Tibial artery (tissue), 4 donors: ENCODE measurements around the gene MOSPD3.

Source experiments
- DNase-seq, 2 donors: peaks; one replicate each; pipeline ENCODE4 v3.0.0-alpha.2; 2019
- H3K27ac ChIP-seq, 2 donors: fragments of 200-600 bp; sonication (generic) in 1 of 2; 1 replicate in 1 of 2; 2 replicates in 1 of 2; pipeline ENCODE4 v1.5.1; 2018 to 2019; ENCODE audit warnings: mild to moderate bottlenecking in 1 of 2
- H3K27me3 ChIP-seq, 2 donors: fragments of 200-600 bp; sonication (generic) in 1 of 2; one replicate each; pipeline versions ENCODE4 v1.5.1 to v1.6.0; 2016 to 2019
- H3K36me3 ChIP-seq, 3 donors: fragments of 200-600 bp; sonication (generic) in 2 of 3; one replicate each; pipeline ENCODE4 v1.5.1; 2016 to 2019; ENCODE audit warnings: mild to moderate bottlenecking in 2 of 3
- H3K4me1 ChIP-seq, 4 donors: fragments of 200-600 bp; sonication (generic) in 2 of 4; 1 replicate in 3 of 4; 2 replicates in 1 of 4; pipeline ENCODE4 v1.5.1; 2016 to 2019
- H3K4me3 ChIP-seq, 2 donors: fragments of 200-600 bp; sonication (generic) in 1 of 2; 1 replicate in 1 of 2; 2 replicates in 1 of 2; pipeline ENCODE4 v1.5.1; 2018 to 2019; ENCODE audit warnings: mild to moderate bottlenecking in 2 of 2
- H3K9me3 ChIP-seq, 3 donors: fragments of 200-600 bp; sonication (generic) in 1 of 3; one replicate each; pipeline ENCODE4 v1.5.1; 2016 to 2019
- CTCF ChIP-seq, 2 experiments: fragments of 200-600 bp in 1 of 2; fragments of 450-650 bp in 1 of 2; IDR thresholded peaks; one replicate each; pipeline ENCODE4 v1.5.1; 2017 to 2019; ENCODE audit warnings: antibody characterized with exemption in 2 of 2, mild to moderate bottlenecking in 1 of 2, moderate library complexity in 1 of 2
- intact Hi-C: fragments of 100-400 bp; cut with DNase I; formaldehyde crosslinking; loops from one replicate; pipeline ENCODE4 v1.15.0; 2023; ENCODE audit warnings: low total_unique reads

MOSPD3 gene

DNA sequence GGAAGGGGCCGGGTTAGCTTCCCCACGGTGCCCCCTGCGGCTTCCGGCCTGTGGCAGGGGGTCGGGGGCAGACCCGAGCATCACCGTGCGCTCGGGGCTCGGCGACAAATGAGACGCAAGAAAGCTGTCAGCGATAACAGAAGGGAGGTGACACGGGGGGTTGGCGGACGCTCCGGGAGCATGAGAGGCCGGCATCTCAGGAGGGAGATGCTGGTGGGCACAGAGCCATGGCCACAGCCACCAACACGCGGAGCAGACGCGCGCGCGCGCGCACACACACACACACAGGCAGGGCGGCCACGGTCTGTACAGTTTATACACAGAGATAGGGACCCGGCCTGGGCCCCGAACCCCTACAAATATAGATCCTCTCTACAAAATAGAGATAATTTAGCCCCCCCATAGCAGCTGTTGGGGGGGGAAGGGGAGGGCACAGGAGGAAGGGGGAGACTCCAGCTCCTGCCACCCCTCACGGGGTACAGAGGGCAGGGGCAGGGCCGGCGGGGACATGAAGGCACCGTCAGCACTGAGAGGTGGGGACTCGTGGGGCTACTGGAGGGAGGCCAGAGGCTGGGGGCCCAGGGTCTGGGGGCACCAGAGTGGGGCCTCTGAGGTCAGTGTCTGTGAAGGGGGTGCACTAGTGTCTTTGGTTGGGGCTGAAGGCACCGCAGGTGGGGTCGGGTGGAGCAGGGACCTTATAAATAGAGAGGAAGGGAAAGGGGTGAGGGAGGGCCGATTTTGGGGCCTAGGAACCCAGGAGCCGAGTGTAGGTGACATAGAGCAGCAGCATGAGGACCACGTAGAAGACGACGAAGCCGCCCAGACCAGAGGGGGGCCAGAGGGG lies 37.8 kb upstream of the MOSPD3 start:
- intact Hi-C loops: no loop called here
- H3K4me1 ChIP-seq: peaks cover 0 to 17% (median 11%) of the 10 kb centered on the region in 4 donors
- H3K4me3 ChIP-seq: no peak overlapping the region
- no peak overlapping the region for H3K27ac ChIP-seq
- no peaks in the 10 kb centered on the region for H3K27me3 ChIP-seq
- TF ChIP-seq CTCF (IDR thresholded peaks at IDR 0.05): no peak
- H3K9me3 ChIP-seq: no peaks in the 10 kb centered on the region
- peaks cover 53 to 73% (median 57%) of the 10 kb centered on the region in 3 donors for H3K36me3 ChIP-seq
- no peak for DNase-seq

DNA sequence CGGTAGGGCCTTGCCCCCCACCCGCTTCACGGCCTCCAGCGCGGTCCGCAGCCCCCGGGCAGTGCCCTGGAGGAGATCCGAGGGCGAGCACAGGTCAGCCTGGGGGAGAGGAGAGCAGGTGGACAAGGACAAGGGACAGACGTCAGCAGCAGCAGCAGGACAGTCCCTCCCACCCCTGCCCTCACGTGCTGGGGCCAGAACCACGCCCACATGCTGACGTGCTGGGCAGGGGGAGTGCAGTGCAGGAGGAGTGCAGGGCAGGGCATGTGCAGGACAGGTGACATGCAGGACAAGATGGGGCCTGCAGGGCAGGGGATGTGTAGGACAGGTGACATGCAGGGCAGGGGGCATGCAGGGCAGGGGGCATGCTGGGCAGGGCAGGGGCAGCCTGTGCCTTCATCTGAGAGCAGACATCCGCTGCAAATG lies 37.1 kb upstream of the MOSPD3 start:
- DNase-seq: no peak
- intact Hi-C loops: no loop called here
- Histone ChIP-seq H3K27me3 (no peaks in the 10 kb centered on the region), H3K4me1 (peaks cover 0 to 10% (median 5%) of the 10 kb centered on the region in 4 donors), H3K4me3 (no peak overlapping the region), H3K36me3 (peaks cover 59 to 80% (median 64%) of the 10 kb centered on the region in 3 donors), H3K27ac (no peak overlapping the region), H3K9me3 (no peaks in the 10 kb centered on the region)
- no peak for TF ChIP-seq CTCF (IDR thresholded peaks at IDR 0.05)

DNA sequence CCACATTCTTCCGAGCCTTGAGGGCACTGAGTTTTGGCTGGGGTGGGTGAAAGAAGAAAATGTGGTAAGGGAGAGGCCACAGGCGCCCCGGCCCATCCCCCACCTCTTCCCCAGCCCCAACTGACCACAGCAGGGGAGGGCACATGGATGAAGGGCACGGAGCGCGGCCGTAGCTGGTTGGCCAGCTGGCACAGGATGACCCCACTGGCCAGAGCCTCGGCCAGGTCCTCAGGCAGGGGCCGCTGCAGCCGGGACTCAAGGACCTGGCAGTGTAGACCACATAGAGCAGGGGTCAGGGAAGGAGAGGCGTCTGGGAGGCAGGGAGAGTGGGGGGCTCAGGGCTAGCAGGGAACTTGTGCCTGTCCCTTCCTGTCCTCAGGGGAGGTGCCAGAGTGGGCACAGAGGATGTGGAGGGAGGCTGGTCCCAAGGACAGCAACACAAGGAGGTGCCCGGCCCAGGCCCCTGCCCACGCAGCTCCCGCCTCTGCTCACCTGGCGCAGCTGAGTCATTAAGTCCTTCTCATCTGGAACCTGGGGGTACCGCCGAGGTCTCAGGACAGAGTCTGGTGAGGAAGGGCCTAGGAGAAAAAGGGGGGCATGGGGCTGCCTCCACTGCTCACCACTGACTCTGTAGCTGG lies 36.5 kb upstream of the MOSPD3 start:
- DNase-seq: no peak
- TF ChIP-seq CTCF (IDR thresholded peaks at IDR 0.05): no peak
- H3K27me3 ChIP-seq: no peaks in the 10 kb centered on the region
- no peak overlapping the region for H3K4me3 ChIP-seq
- peaks cover 0 to 5% (median 2%) of the 10 kb centered on the region in 4 donors for H3K4me1 ChIP-seq
- peaks cover 62 to 86% (median 66%) of the 10 kb centered on the region in 3 donors for H3K36me3 ChIP-seq
- no peaks in the 10 kb centered on the region for H3K9me3 ChIP-seq
- intact Hi-C loops: no loop called here
- H3K27ac ChIP-seq: no peak overlapping the region

DNA sequence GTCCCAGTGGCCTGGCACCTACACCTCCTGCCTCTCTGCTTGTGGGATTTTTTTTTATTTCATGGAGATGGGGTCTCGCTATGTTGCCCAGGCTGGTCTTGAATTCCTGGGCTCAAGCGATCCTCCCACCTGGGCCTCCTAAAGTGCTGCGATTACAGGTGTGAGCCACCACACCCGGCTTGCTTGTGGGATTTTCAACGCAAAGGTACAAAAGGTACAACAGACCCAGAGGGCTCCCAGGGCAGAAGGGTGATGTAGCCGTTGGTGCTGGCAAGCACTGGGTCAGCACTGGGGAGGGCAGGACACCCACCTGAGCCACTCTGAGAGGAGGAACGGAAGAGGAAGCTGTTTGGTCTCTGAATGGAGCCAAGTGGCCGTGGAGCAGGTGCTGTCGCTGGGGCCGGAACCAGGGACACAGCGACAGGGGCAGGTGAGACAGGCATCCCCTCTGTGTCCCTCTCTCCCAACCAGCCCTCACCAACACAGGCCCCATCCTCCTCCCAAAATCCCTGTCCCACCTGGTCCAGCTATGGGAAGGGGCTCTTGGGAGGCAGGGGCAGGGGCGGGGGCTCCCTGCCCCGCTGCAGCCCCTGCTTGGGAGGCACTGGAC lies 35.9 kb upstream of the MOSPD3 start:
- no peaks in the 10 kb centered on the region for H3K27me3 ChIP-seq
- intact Hi-C loops: no loop called here
- H3K36me3 ChIP-seq: peaks cover 68 to 92% (median 72%) of the 10 kb centered on the region in 3 donors
- H3K4me3 ChIP-seq: no peak overlapping the region
- DNase-seq: no peak
- H3K9me3 ChIP-seq: no peaks in the 10 kb centered on the region
- peaks cover 0 to 7% (median 0%) of the 10 kb centered on the region in 4 donors for H3K4me1 ChIP-seq
- H3K27ac ChIP-seq: no peak overlapping the region
- TF ChIP-seq CTCF (IDR thresholded peaks at IDR 0.05): no peak

DNA sequence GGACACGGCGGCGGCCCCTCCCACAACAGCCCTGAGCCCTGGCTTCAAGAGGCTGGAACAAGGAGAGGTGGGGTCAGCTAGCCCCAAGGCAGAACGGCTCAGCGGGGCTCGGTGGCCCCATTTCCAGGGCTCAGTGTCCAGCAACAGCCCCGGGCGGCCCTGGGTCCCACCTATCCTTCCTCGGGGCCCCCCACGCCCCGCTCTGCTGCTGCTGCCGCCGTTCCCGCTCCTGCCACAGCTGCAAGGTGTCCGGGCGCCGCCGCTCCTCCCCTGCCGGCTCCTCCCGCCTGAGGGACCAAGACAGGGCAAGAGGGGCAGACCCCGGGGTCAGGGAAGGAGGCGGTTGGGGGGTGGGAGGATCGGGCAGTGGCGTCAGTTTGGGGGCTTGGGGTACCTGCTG lies 35.2 kb upstream of the MOSPD3 start:
- Histone ChIP-seq H3K9me3 (no peaks in the 10 kb centered on the region), H3K36me3 (peaks cover 74 to 98% (median 79%) of the 10 kb centered on the region in 3 donors), H3K4me1 (peaks cover 0 to 9% (median 0%) of the 10 kb centered on the region in 4 donors), H3K4me3 (no peak overlapping the region), H3K27me3 (no peaks in the 10 kb centered on the region), H3K27ac (no peak overlapping the region)
- TF ChIP-seq CTCF (IDR thresholded peaks at IDR 0.05): no peak
- no peak for DNase-seq
- intact Hi-C loops: no loop called here
